ENCODE results near the gene GPR156. TPM values are rescaled to one million over a fixed set of nuclear protein-coding genes. Genes with fewer than 3 reads are reported as not detected.

Gene GPR156
- total and polyA plus RNA-seq, 2 donors from 2014 or later, result 0.17 to 0.50 TPM

DNA sequence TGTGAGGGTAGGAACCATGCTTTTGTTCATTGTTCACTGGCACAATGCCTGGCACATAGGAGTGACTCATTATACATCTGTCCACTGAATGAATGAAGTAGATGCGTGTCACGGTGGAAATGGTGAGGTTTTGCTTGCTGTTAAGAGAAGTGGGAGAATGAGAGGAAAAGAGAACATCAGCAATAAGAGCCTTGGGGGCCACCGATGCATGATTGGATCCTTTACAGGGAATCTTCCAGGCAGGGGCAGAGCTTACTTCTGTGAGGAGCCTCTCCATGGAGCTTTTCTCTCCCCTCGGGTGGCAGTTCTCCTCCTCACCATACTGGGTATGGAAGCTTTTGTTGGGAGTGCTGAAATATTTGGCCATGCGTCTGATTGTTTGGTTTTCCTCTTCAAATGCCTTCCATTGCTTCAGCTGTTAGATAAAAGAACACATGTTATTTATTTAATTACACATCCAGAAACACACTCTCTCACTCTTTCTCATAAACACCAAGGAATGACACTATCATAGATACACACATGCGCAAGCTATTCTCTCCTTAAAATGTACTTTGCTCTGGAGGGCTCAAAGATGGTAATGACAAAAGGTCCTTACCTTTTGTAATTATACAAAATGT lies 111.9 kb downstream of the GPR156 start:
- H3K9ac ChIP-seq (ENCODE audit: low read length in 3 of 3), result no peak overlapping the region

GRCh38 chr3:120172070-120172469 lies 113.0 kb downstream of the GPR156 start:
- FAIRE-seq, result no peak
- no peak for DNase-seq
- TF ChIP-seq, protein P1, sequence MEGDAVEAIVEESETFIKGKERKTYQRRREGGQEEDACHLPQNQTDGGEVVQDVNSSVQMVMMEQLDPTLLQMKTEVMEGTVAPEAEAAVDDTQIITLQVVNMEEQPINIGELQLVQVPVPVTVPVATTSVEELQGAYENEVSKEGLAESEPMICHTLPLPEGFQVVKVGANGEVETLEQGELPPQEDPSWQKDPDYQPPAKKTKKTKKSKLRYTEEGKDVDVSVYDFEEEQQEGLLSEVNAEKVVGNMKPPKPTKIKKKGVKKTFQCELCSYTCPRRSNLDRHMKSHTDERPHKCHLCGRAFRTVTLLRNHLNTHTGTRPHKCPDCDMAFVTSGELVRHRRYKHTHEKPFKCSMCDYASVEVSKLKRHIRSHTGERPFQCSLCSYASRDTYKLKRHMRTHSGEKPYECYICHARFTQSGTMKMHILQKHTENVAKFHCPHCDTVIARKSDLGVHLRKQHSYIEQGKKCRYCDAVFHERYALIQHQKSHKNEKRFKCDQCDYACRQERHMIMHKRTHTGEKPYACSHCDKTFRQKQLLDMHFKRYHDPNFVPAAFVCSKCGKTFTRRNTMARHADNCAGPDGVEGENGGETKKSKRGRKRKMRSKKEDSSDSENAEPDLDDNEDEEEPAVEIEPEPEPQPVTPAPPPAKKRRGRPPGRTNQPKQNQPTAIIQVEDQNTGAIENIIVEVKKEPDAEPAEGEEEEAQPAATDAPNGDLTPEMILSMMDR (IDR thresholded peaks at IDR 0.05; ENCODE audit: borderline replicate concordance, extremely low read depth, insufficient read depth), result no peak
- Histone ChIP-seq H3K36me3 (ENCODE audit: control insufficient read depth in 2 of 3, insufficient read depth in 3 of 3, low read length in 3 of 3) (no peaks in the 10 kb centered on the region), H3K9ac (ENCODE audit: low read length in 3 of 3) (no peak overlapping the region), H3K4me1 (ENCODE audit: control insufficient read depth in 2 of 3, insufficient read depth in 2 of 3, low read depth in 1 of 3, low read length in 3 of 3) (no peaks in the 10 kb centered on the region), H3K27me3 (ENCODE audit: control insufficient read depth, insufficient read depth, low read length) (no peaks in the 10 kb centered on the region), H3K4me3 (ENCODE audit: low read length in 3 of 3) (no peak overlapping the region), H3K9me3 (ENCODE audit: control insufficient read depth in 2 of 3, insufficient read depth in 1 of 3, low read length in 3 of 3) (no peaks in the 10 kb centered on the region), H3K27ac (ENCODE audit: low read depth in 2 of 2, low read length in 2 of 2) (no peak overlapping the region)
- intact Hi-C loops (cut with DNase I), result no loop called here

More for the DNA sequence above, 111.9 kb downstream of the GPR156 start:
- H3K36me3 ChIP-seq (ENCODE audit: control insufficient read depth in 2 of 3, insufficient read depth in 3 of 3, low read length in 3 of 3), result no peaks in the 10 kb centered on the region
- H3K4me3 ChIP-seq (ENCODE audit: low read length in 3 of 3), result no peak overlapping the region
- TF ChIP-seq, protein P1 (IDR thresholded peaks at IDR 0.05; ENCODE audit: borderline replicate concordance, extremely low read depth, insufficient read depth), result no peak
- H3K4me1 ChIP-seq (ENCODE audit: control insufficient read depth in 2 of 3, insufficient read depth in 2 of 3, low read depth in 1 of 3, low read length in 3 of 3), result peaks cover 0 to 6% (median 0%) of the 10 kb centered on the region in 3 donors
- DNase-seq (no peak), FAIRE-seq (no peak)
- no peaks in the 10 kb centered on the region for H3K9me3 ChIP-seq (ENCODE audit: control insufficient read depth in 2 of 3, insufficient read depth in 1 of 3, low read length in 3 of 3)
- intact Hi-C loops (cut with DNase I), result no loop called here
- no peak overlapping the region for H3K27ac ChIP-seq (ENCODE audit: low read depth in 2 of 2, low read length in 2 of 2)
- no peaks in the 10 kb centered on the region for H3K27me3 ChIP-seq (ENCODE audit: control insufficient read depth, insufficient read depth, low read length)

GRCh38 chr3:120171134-120171873 lies 113.7 kb downstream of the GPR156 start:
- no peak for DNase-seq
- Histone ChIP-seq H3K27me3 (ENCODE audit: control insufficient read depth, insufficient read depth, low read length) (no peaks in the 10 kb centered on the region), H3K27ac (ENCODE audit: low read depth in 2 of 2, low read length in 2 of 2) (no peak overlapping the region), H3K4me1 (ENCODE audit: control insufficient read depth in 2 of 3, insufficient read depth in 2 of 3, low read depth in 1 of 3, low read length in 3 of 3) (no peaks in the 10 kb centered on the region), H3K4me3 (ENCODE audit: low read length in 3 of 3) (no peak overlapping the region), H3K36me3 (ENCODE audit: control insufficient read depth in 2 of 3, insufficient read depth in 3 of 3, low read length in 3 of 3) (no peaks in the 10 kb centered on the region), H3K9ac (ENCODE audit: low read length in 3 of 3) (no peak overlapping the region), H3K9me3 (ENCODE audit: control insufficient read depth in 2 of 3, insufficient read depth in 1 of 3, low read length in 3 of 3) (no peaks in the 10 kb centered on the region)
- FAIRE-seq, result no peak
- TF ChIP-seq, protein P1 (IDR thresholded peaks at IDR 0.05; ENCODE audit: borderline replicate concordance, extremely low read depth, insufficient read depth), result no peak
- intact Hi-C loops (cut with DNase I), result no loop called here

Data from kidney (tissue), 14 donors.